ENCODE results near the gene BMP5. TPM values are rescaled to one million over a fixed set of nuclear protein-coding genes. Genes with fewer than 3 reads are reported as not detected.

BMP5 gene
- total RNA-seq, 2 donors from 2014 or later, result not detected

- DNase-seq, result no peak
- Mint-ChIP-seq H3K4me3 (no peak overlapping the region), H3K36me3 (ENCODE audit: low read depth) (no peaks in the 10 kb centered on the region), H3K4me1 (no peaks in the 10 kb centered on the region), H3K27ac (no peak overlapping the region), H3K27me3 (no peaks in the 10 kb centered on the region)
- H3K9me3 ChIP-seq (ENCODE audit: control insufficient read depth, low read length, poor library complexity, severe bottlenecking), result no peaks in the 10 kb centered on the region
- no peak for ATAC-seq
Measured at GRCh38 chr6:55866128-55866527, 9.3 kb downstream of the BMP5 start.

- H3K36me3 Mint-ChIP-seq (ENCODE audit: low read depth), result no peaks in the 10 kb centered on the region
- H3K9me3 ChIP-seq (ENCODE audit: control insufficient read depth, low read length, poor library complexity, severe bottlenecking), result no peaks in the 10 kb centered on the region
- no peak for DNase-seq
- no peak overlapping the region for H3K27ac Mint-ChIP-seq
- ATAC-seq, result no peak
- H3K4me1 Mint-ChIP-seq, result no peaks in the 10 kb centered on the region
- no peaks in the 10 kb centered on the region for H3K27me3 Mint-ChIP-seq
- no peak overlapping the region for H3K4me3 Mint-ChIP-seq
Measured at GRCh38 chr6:55853008-55854001, 22.1 kb downstream of the BMP5 start.

GRCh38 chr6:55841341-55841740 is 34.0 kb downstream of the BMP5 start:
- DNase-seq, result no peak
- Mint-ChIP-seq H3K27me3 (no peaks in the 10 kb centered on the region), H3K36me3 (ENCODE audit: low read depth) (no peaks in the 10 kb centered on the region), H3K27ac (no peak overlapping the region), H3K4me3 (no peak overlapping the region), H3K4me1 (no peaks in the 10 kb centered on the region)
- no peaks in the 10 kb centered on the region for H3K9me3 ChIP-seq (ENCODE audit: control insufficient read depth, low read length, poor library complexity, severe bottlenecking)
- no peak for ATAC-seq

GRCh38 chr6:55839080-55839479 is 36.3 kb downstream of the BMP5 start:
- Mint-ChIP-seq H3K4me3 (no peak overlapping the region), H3K27ac (no peak overlapping the region), H3K36me3 (ENCODE audit: low read depth) (no peaks in the 10 kb centered on the region), H3K27me3 (no peaks in the 10 kb centered on the region), H3K4me1 (no peaks in the 10 kb centered on the region)
- no peak for ATAC-seq
- no peaks in the 10 kb centered on the region for H3K9me3 ChIP-seq (ENCODE audit: control insufficient read depth, low read length, poor library complexity, severe bottlenecking)
- DNase-seq, result no peak

GRCh38 chr6:55836945-55837344 is 38.4 kb downstream of the BMP5 start:
- no peak overlapping the region for H3K4me3 Mint-ChIP-seq
- no peaks in the 10 kb centered on the region for H3K36me3 Mint-ChIP-seq (ENCODE audit: low read depth)
- no peaks in the 10 kb centered on the region for H3K9me3 ChIP-seq (ENCODE audit: control insufficient read depth, low read length, poor library complexity, severe bottlenecking)
- no peak for ATAC-seq
- H3K27me3 Mint-ChIP-seq, result no peaks in the 10 kb centered on the region
- DNase-seq, result no peak
- H3K4me1 Mint-ChIP-seq, result no peaks in the 10 kb centered on the region
- no peak overlapping the region for H3K27ac Mint-ChIP-seq

GRCh38 chr6:55836481-55836880 is 38.9 kb downstream of the BMP5 start:
- DNase-seq (no peak), ATAC-seq (no peak)
- H3K9me3 ChIP-seq (ENCODE audit: control insufficient read depth, low read length, poor library complexity, severe bottlenecking), result no peaks in the 10 kb centered on the region
- Mint-ChIP-seq H3K4me3 (no peak overlapping the region), H3K27ac (no peak overlapping the region), H3K36me3 (ENCODE audit: low read depth) (no peaks in the 10 kb centered on the region), H3K4me1 (no peaks in the 10 kb centered on the region), H3K27me3 (no peaks in the 10 kb centered on the region)

- H3K4me3 Mint-ChIP-seq, result no peak overlapping the region
- H3K27me3 Mint-ChIP-seq, result no peaks in the 10 kb centered on the region
- H3K4me1 Mint-ChIP-seq, result no peaks in the 10 kb centered on the region
- H3K36me3 Mint-ChIP-seq (ENCODE audit: low read depth), result no peaks in the 10 kb centered on the region
- no peak overlapping the region for H3K27ac Mint-ChIP-seq
- DNase-seq, result no peak
- H3K9me3 ChIP-seq (ENCODE audit: control insufficient read depth, low read length, poor library complexity, severe bottlenecking), result no peaks in the 10 kb centered on the region
- ATAC-seq, result no peak
Measured at GRCh38 chr6:55835220-55835619, 40.2 kb downstream of the BMP5 start.

- ATAC-seq (no peak), DNase-seq (no peak)
- no peaks in the 10 kb centered on the region for H3K4me1 Mint-ChIP-seq
- H3K4me3 Mint-ChIP-seq, result no peak overlapping the region
- no peaks in the 10 kb centered on the region for H3K27me3 Mint-ChIP-seq
- H3K9me3 ChIP-seq (ENCODE audit: control insufficient read depth, low read length, poor library complexity, severe bottlenecking), result no peaks in the 10 kb centered on the region
- no peaks in the 10 kb centered on the region for H3K36me3 Mint-ChIP-seq (ENCODE audit: low read depth)
- H3K27ac Mint-ChIP-seq, result no peak overlapping the region
Measured at GRCh38 chr6:55833284-55833683, 42.1 kb downstream of the BMP5 start.

- H3K27me3 Mint-ChIP-seq, result no peaks in the 10 kb centered on the region
- no peak overlapping the region for H3K27ac Mint-ChIP-seq
- DNase-seq, result no peak
- no peaks in the 10 kb centered on the region for H3K4me1 Mint-ChIP-seq
- no peaks in the 10 kb centered on the region for H3K9me3 ChIP-seq (ENCODE audit: control insufficient read depth, low read length, poor library complexity, severe bottlenecking)
- H3K4me3 Mint-ChIP-seq, result no peak overlapping the region
- ATAC-seq, result no peak
- no peaks in the 10 kb centered on the region for H3K36me3 Mint-ChIP-seq (ENCODE audit: low read depth)
Measured at GRCh38 chr6:55827818-55828522, 47.4 kb downstream of the BMP5 start.

GRCh38 chr6:55826941-55827340 is 48.4 kb downstream of the BMP5 start:
- Mint-ChIP-seq H3K4me3 (no peak overlapping the region), H3K27me3 (no peaks in the 10 kb centered on the region), H3K4me1 (no peaks in the 10 kb centered on the region), H3K36me3 (ENCODE audit: low read depth) (no peaks in the 10 kb centered on the region), H3K27ac (no peak overlapping the region)
- H3K9me3 ChIP-seq (ENCODE audit: control insufficient read depth, low read length, poor library complexity, severe bottlenecking), result no peaks in the 10 kb centered on the region
- DNase-seq, result no peak
- no peak for ATAC-seq

GRCh38 chr6:55825402-55826051 is 49.9 kb downstream of the BMP5 start:
- H3K36me3 Mint-ChIP-seq (ENCODE audit: low read depth), result no peaks in the 10 kb centered on the region
- DNase-seq (no peak), ATAC-seq (no peak)
- H3K4me1 Mint-ChIP-seq, result no peaks in the 10 kb centered on the region
- no peak overlapping the region for H3K4me3 Mint-ChIP-seq
- H3K27me3 Mint-ChIP-seq, result no peaks in the 10 kb centered on the region
- H3K27ac Mint-ChIP-seq, result no peak overlapping the region
- no peaks in the 10 kb centered on the region for H3K9me3 ChIP-seq (ENCODE audit: control insufficient read depth, low read length, poor library complexity, severe bottlenecking)

- ATAC-seq (no peak), DNase-seq (no peak)
- Mint-ChIP-seq H3K27ac (no peak overlapping the region), H3K36me3 (ENCODE audit: low read depth) (no peaks in the 10 kb centered on the region), H3K4me3 (no peak overlapping the region), H3K4me1 (no peaks in the 10 kb centered on the region), H3K27me3 (no peaks in the 10 kb centered on the region)
- H3K9me3 ChIP-seq (ENCODE audit: control insufficient read depth, low read length, poor library complexity, severe bottlenecking), result no peaks in the 10 kb centered on the region
Measured at GRCh38 chr6:55822815-55823214, 52.6 kb downstream of the BMP5 start.

GRCh38 chr6:55822005-55822404 is 53.4 kb downstream of the BMP5 start:
- no peaks in the 10 kb centered on the region for H3K4me1 Mint-ChIP-seq
- no peak for DNase-seq
- no peak for ATAC-seq
- H3K27ac Mint-ChIP-seq, result no peak overlapping the region
- H3K4me3 Mint-ChIP-seq, result no peak overlapping the region
- no peaks in the 10 kb centered on the region for H3K27me3 Mint-ChIP-seq
- no peaks in the 10 kb centered on the region for H3K9me3 ChIP-seq (ENCODE audit: control insufficient read depth, low read length, poor library complexity, severe bottlenecking)
- no peaks in the 10 kb centered on the region for H3K36me3 Mint-ChIP-seq (ENCODE audit: low read depth)
